Keratinocyte (primary cell): ENCODE results near the gene DUSP8. TPM values are rescaled to one million over a fixed set of nuclear protein-coding genes. Genes with fewer than 3 reads are reported as not detected.

Source experiments
- DNase-seq: peaks from one replicate; pipeline ENCODE4 v3.0.0-alpha.2; 2011; ENCODE audit warnings: low read depth, missing footprints, low spot score
- FAIRE-seq: peaks from 2 replicates; lab custom pipeline; 2011; peaks lifted over from hg19 to GRCh38; lab: Jason Lieb, UNC
- H2AFZ ChIP-seq: 2 replicates; pipeline ENCODE4 v1.6.0; 2012; ENCODE audit warnings: low read length, control low read depth, inconsistent platforms; ENCODE audit not compliant: control insufficient read depth
- H3K27ac ChIP-seq: 2 replicates; pipeline ENCODE4 v1.5.1; 2011; ENCODE audit warnings: low read length; ENCODE audit not compliant: control insufficient read depth, insufficient read depth
- H3K27me3 ChIP-seq: 3 replicates; pipeline ENCODE4 v1.6.0; 2011; ENCODE audit warnings: low read length; ENCODE audit not compliant: control insufficient read depth, insufficient read depth; ENCODE audit errors: extremely low read depth
- H3K36me3 ChIP-seq, 2 experiments: 2 replicates in 1 of 2; 3 replicates in 1 of 2; pipeline ENCODE4 v1.5.1; 2011; ENCODE audit warnings: low read length in 2 of 2, mild to moderate bottlenecking in 1 of 2; ENCODE audit not compliant: control insufficient read depth in 2 of 2, insufficient read depth in 2 of 2; ENCODE audit errors: extremely low read depth in 1 of 2
- H3K4me1 ChIP-seq: 3 replicates; pipeline ENCODE4 v1.5.1; 2011; ENCODE audit warnings: low read length; ENCODE audit not compliant: control insufficient read depth, insufficient read depth; ENCODE audit errors: extremely low read depth
- H3K4me2 ChIP-seq: 3 replicates; pipeline ENCODE4 v1.6.0; 2011; ENCODE audit warnings: low read depth, low read length; ENCODE audit not compliant: control insufficient read depth, insufficient read depth; ENCODE audit errors: extremely low read depth
- H3K4me3 ChIP-seq, 3 experiments: fragments of 200-600 bp in 1 of 3; sonication (generic) in 1 of 3; 2 replicates in 2 of 3; 3 replicates in 1 of 3; pipeline ENCODE4 v1.5.1; 2011 to 2016; ENCODE audit warnings: low read length in 3 of 3, mild to moderate bottlenecking in 3 of 3, control low read depth in 2 of 3, inconsistent platforms in 1 of 3, low read depth in 1 of 3, mixed read lengths in 1 of 3, mixed run types in 1 of 3, moderate library complexity in 1 of 3; ENCODE audit not compliant: control insufficient read depth in 2 of 3, insufficient read depth in 2 of 3; ENCODE audit errors: extremely low read depth in 1 of 3
- H3K79me2 ChIP-seq: 2 replicates; pipeline ENCODE4 v1.6.0; 2012; ENCODE audit warnings: low read length; ENCODE audit not compliant: control insufficient read depth, insufficient read depth
- H3K9ac ChIP-seq: 3 replicates; pipeline ENCODE4 v1.6.0; 2011; ENCODE audit warnings: low read length; ENCODE audit not compliant: control insufficient read depth, insufficient read depth; ENCODE audit errors: extremely low read depth
- H3K9me1 ChIP-seq: 3 replicates; pipeline ENCODE4 v1.6.0; 2011; ENCODE audit warnings: low read length; ENCODE audit not compliant: control insufficient read depth, insufficient read depth; ENCODE audit errors: extremely low read depth
- H3K9me3 ChIP-seq: 2 replicates; pipeline ENCODE4 v1.5.1; 2012; ENCODE audit warnings: low read depth, low read length; ENCODE audit not compliant: control insufficient read depth
- H4K20me1 ChIP-seq: 3 replicates; pipeline ENCODE4 v1.6.0; 2011; ENCODE audit warnings: low read length; ENCODE audit not compliant: control insufficient read depth, insufficient read depth; ENCODE audit errors: extremely low read depth
- EZH2 ChIP-seq: IDR thresholded peaks from one replicate; pipeline ENCODE4 v1.6.1; 2012; ENCODE audit warnings: inconsistent platforms, mild to moderate bottlenecking, low read length, moderate library complexity
- dilution Hi-C: fragments of 300-500 bp; cut with MboI; formaldehyde crosslinking; loops from one replicate; pipeline ENCODE4 v1.7.0; 2020; ENCODE audit warnings: low sequenced_read_pairs; ENCODE audit not compliant: extremely low pct_ligation_motif_present
- polyA plus RNA-seq, 5 experiments: library from polyadenylated mRNA; depleted of rRNA in 3 of 5; stranded (reverse) in 3 of 5; stranded (forward) in 1 of 5; unstranded in 1 of 5; fragments of >200 nt; gene quantifications; 1 replicate in 1 of 5; 2 replicates in 3 of 5; 3 replicates in 1 of 5; pipeline versions ENCODE4 v1.2.1 to v1.2.3, GENCODE V29; 2011 to 2012; ENCODE audit warnings: missing spikeins in 2 of 5, low read depth in 1 of 5, low replicate concordance in 1 of 5
- TF ChIP-seq, protein P1 (sequence below), 3 experiments: IDR thresholded peaks in 1 of 3; conservative IDR thresholded peaks in 1 of 3; optimal IDR thresholded peaks in 1 of 3; 2 replicates in 2 of 3; 3 replicates in 1 of 3; pipeline versions ENCODE3 to v1.5.1; 2011; ENCODE audit warnings: low read length in 3 of 3, mild to moderate bottlenecking in 3 of 3, moderate library complexity in 2 of 3, control low read depth in 1 of 3, inconsistent platforms in 1 of 3; ENCODE audit not compliant: insufficient read depth in 2 of 3; ENCODE audit errors: extremely low read depth in 1 of 3

The DUSP8 gene
- polyA plus RNA-seq, 1 donor (not counting 4 experiments of a cell fraction or from before 2014, with no cell fraction given): 0.58 TPM

DNA sequence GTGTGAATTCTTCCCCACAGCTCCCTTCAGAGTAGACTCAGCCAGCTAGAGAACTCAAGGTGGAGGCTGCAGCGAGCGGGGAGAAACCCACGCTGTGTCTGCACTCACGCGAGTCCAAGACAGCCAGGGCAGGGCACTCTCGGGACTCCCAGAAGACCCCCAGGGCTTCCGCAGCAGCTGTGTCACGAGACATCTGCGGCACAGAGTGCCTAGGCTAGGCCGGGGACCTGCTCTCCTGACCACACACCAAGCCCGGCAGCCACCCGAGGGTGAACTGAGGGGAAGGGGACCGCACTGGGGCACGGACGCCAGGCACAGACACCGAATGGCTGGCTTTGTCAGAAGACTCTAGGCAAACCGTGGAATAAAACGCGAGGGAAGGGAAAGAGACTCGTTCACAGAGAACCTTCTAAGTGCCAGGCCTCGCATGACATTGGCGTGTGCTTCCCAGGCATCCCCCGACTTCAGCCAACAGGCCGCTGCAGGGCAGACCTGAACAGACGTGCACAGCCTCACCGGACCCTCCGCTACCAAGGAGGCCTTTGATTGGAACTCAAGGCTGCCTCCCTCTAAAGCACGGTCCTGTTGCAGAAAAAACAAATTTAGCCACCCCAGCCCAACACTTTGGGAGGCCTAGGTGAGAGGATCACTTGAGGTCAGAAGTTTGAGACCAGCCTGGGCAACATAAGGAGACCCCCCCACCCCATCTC is 67.3 kb downstream of the DUSP8 start:
- peaks cover 55% of the 10 kb centered on the region for H4K20me1 ChIP-seq
- H3K4me2 ChIP-seq: no peak overlapping the region
- peaks cover 89% of the 10 kb centered on the region for H3K79me2 ChIP-seq
- H2AFZ ChIP-seq: no peak overlapping the region
- no peak overlapping the region for H3K9ac ChIP-seq
- no peak overlapping the region for H3K4me3 ChIP-seq
- no peaks in the 10 kb centered on the region for H3K9me1 ChIP-seq
- H3K27me3 ChIP-seq: no peaks in the 10 kb centered on the region
- no peak overlapping the region for H3K27ac ChIP-seq
- no peaks in the 10 kb centered on the region for H3K9me3 ChIP-seq
- no peaks in the 10 kb centered on the region for H3K4me1 ChIP-seq
- no peak for TF ChIP-seq EZH2
- TF ChIP-seq, protein P1, sequence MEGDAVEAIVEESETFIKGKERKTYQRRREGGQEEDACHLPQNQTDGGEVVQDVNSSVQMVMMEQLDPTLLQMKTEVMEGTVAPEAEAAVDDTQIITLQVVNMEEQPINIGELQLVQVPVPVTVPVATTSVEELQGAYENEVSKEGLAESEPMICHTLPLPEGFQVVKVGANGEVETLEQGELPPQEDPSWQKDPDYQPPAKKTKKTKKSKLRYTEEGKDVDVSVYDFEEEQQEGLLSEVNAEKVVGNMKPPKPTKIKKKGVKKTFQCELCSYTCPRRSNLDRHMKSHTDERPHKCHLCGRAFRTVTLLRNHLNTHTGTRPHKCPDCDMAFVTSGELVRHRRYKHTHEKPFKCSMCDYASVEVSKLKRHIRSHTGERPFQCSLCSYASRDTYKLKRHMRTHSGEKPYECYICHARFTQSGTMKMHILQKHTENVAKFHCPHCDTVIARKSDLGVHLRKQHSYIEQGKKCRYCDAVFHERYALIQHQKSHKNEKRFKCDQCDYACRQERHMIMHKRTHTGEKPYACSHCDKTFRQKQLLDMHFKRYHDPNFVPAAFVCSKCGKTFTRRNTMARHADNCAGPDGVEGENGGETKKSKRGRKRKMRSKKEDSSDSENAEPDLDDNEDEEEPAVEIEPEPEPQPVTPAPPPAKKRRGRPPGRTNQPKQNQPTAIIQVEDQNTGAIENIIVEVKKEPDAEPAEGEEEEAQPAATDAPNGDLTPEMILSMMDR (optimal IDR thresholded peaks at IDR 0.05 in 1 of 3, IDR thresholded peaks at IDR 0.05 in 1 of 3, conservative IDR thresholded peaks at IDR 0.05 in 1 of 3; ENCODE audit: extremely low read depth in 1 of 3, insufficient read depth in 2 of 3, low read length in 3 of 3): no peak
- FAIRE-seq (no peak), DNase-seq (no peak)
- peaks cover 2 to 5% of the 10 kb centered on the region in 2 experiments for H3K36me3 ChIP-seq
- dilution Hi-C loops: no loop called here

DNA sequence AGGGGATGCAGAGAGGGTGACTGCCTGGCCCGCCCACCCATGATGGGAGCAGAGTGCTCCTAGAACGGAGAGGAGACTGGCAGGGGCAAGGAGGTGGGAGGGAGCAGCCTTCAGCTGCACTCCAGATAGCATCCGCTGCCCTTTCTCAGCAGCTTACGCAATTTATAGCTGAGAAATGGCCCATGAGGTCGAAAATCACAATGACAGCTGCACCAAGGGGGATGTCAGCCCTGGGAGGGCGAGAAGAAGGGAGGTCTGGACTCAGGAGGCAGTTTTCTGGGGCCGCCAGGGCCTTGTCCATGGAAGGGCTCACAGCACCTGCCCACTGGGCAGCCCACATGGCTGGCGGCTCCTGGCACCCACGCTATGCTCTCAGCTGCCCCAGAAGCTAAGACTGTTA is 67.9 kb downstream of the DUSP8 start:
- peaks cover 89% of the 10 kb centered on the region for H3K79me2 ChIP-seq
- H2AFZ ChIP-seq: no peak overlapping the region
- no peaks in the 10 kb centered on the region for H3K9me1 ChIP-seq
- H3K4me3 ChIP-seq: no peak overlapping the region
- peaks cover 3 to 6% of the 10 kb centered on the region in 2 experiments for H3K36me3 ChIP-seq
- DNase-seq (no peak), FAIRE-seq (no peak)
- H3K9me3 ChIP-seq: peaks cover 3% of the 10 kb centered on the region
- no peak for TF ChIP-seq EZH2
- TF ChIP-seq, protein P1 (optimal IDR thresholded peaks at IDR 0.05 in 1 of 3, IDR thresholded peaks at IDR 0.05 in 1 of 3, conservative IDR thresholded peaks at IDR 0.05 in 1 of 3; ENCODE audit: extremely low read depth in 1 of 3, insufficient read depth in 2 of 3, low read length in 3 of 3): no peak
- dilution Hi-C loops: no loop called here
- H3K4me2 ChIP-seq: no peak overlapping the region
- no peaks in the 10 kb centered on the region for H3K4me1 ChIP-seq
- H4K20me1 ChIP-seq: peaks cover 56% of the 10 kb centered on the region
- H3K27me3 ChIP-seq: no peaks in the 10 kb centered on the region
- no peak overlapping the region for H3K9ac ChIP-seq
- no peak overlapping the region for H3K27ac ChIP-seq

Other genes starting within 250 kb of the DUSP8 start
- gene BRSK2, start 182.3 kb downstream of the DUSP8 start, polyA plus RNA-seq: 0.09 to 0.85 TPM (median 0.20 TPM) in 3 replicates
- gene MOB2, start 85.5 kb downstream of the DUSP8 start, polyA plus RNA-seq: 33.7 to 61.9 TPM (median 37.7 TPM) in 3 replicates
- not detected in 3 replicates for gene KRTAP5-1, start 13.0 kb upstream of the DUSP8 start, polyA plus RNA-seq
- not detected in 3 replicates for gene KRTAP5-2, start 26.0 kb upstream of the DUSP8 start, polyA plus RNA-seq
- not detected in 3 replicates for gene KRTAP5-3, start 36.2 kb upstream of the DUSP8 start, polyA plus RNA-seq
- not detected in 3 replicates for gene KRTAP5-4, start 49.9 kb upstream of the DUSP8 start, polyA plus RNA-seq
- not detected in 3 replicates for gene KRTAP5-5, start 57.5 kb upstream of the DUSP8 start, polyA plus RNA-seq
- gene KRTAP5-6, start 124.9 kb upstream of the DUSP8 start, polyA plus RNA-seq: not detected in 3 replicates
- 0.03 to 0.18 TPM (median 0.14 TPM) in 3 replicates for gene IFITM10, start 178.3 kb upstream of the DUSP8 start, polyA plus RNA-seq
- gene CTSD, start 191.7 kb upstream of the DUSP8 start, polyA plus RNA-seq: 152 to 353 TPM (median 215 TPM) in 3 replicates